ENCODE measurements around the gene FMNL1. TPM values are rescaled to one million over a fixed set of nuclear protein-coding genes. Genes with fewer than 3 reads are reported as not detected.

FMNL1 gene
- total RNA-seq, 1 donor from 2014 or later = 2.8 TPM

DNA sequence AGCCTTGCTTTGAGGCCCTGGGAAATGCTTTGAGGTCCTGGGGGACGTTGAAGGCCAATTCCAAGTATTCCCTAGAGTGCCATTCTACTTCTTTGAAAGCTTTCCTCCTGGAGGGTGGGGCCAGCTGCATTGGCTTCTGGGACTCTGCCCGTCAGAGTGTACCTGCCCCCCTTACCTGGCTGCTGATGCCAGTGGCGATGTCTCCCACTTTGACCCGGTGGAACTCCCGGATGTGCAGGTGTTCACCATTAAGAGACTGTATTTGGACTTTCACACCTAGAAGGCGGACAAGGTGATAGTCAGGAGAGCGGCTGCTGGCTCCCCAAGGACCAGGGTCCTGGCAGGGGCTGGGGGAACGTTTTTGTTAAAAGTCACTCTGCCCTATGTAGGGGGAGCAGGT, 43.3 kb downstream of the FMNL1 start:
- TF ChIP-seq, protein P1, sequence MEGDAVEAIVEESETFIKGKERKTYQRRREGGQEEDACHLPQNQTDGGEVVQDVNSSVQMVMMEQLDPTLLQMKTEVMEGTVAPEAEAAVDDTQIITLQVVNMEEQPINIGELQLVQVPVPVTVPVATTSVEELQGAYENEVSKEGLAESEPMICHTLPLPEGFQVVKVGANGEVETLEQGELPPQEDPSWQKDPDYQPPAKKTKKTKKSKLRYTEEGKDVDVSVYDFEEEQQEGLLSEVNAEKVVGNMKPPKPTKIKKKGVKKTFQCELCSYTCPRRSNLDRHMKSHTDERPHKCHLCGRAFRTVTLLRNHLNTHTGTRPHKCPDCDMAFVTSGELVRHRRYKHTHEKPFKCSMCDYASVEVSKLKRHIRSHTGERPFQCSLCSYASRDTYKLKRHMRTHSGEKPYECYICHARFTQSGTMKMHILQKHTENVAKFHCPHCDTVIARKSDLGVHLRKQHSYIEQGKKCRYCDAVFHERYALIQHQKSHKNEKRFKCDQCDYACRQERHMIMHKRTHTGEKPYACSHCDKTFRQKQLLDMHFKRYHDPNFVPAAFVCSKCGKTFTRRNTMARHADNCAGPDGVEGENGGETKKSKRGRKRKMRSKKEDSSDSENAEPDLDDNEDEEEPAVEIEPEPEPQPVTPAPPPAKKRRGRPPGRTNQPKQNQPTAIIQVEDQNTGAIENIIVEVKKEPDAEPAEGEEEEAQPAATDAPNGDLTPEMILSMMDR (IDR thresholded peaks at IDR 0.05) = no peak
- H3K9me3 Mint-ChIP-seq (ENCODE audit: unreplicated experiment) = no peaks in the 10 kb centered on the region
- no peak overlapping the region for H3K4me3 Mint-ChIP-seq (ENCODE audit: unreplicated experiment)
- peaks cover 7% of the 10 kb centered on the region for H3K4me1 Mint-ChIP-seq (ENCODE audit: unreplicated experiment)
- H3K36me3 Mint-ChIP-seq (ENCODE audit: unreplicated experiment) = peaks cover 40% of the 10 kb centered on the region
- H3K27me3 Mint-ChIP-seq (ENCODE audit: unreplicated experiment) = no peaks in the 10 kb centered on the region
- DNase-seq (ENCODE audit: extremely low spot score, unreplicated experiment) = no peak
- no peak overlapping the region for H3K27ac Mint-ChIP-seq (ENCODE audit: unreplicated experiment)

DNA sequence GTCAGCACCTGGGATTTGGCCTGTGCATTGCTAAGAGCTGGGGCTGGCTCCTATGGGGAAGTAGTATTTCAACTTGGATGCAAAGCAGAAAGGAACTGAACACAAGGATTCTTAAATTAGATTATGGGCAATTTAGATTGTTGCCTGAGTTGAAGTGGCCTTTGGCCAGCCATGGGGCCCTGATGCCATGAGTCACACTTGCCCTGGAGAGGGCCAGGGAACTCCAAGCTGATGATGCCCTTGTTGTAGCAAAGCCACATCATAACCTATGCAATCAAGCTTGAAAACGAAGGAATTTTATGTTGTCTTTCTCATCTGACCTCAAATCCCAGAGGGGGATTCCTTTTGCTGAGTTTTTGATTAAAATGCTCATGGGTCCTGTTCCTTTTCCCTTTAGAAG, 44.1 kb downstream of the FMNL1 start:
- no peak overlapping the region for H3K27ac Mint-ChIP-seq (ENCODE audit: unreplicated experiment)
- peaks cover 7% of the 10 kb centered on the region for H3K4me1 Mint-ChIP-seq (ENCODE audit: unreplicated experiment)
- H3K9me3 Mint-ChIP-seq (ENCODE audit: unreplicated experiment) = no peaks in the 10 kb centered on the region
- H3K36me3 Mint-ChIP-seq (ENCODE audit: unreplicated experiment) = peaks cover 42% of the 10 kb centered on the region
- TF ChIP-seq, protein P1 (IDR thresholded peaks at IDR 0.05) = no peak
- H3K27me3 Mint-ChIP-seq (ENCODE audit: unreplicated experiment) = no peaks in the 10 kb centered on the region
- no peak for DNase-seq (ENCODE audit: extremely low spot score, unreplicated experiment)
- H3K4me3 Mint-ChIP-seq (ENCODE audit: unreplicated experiment) = no peak overlapping the region

DNA sequence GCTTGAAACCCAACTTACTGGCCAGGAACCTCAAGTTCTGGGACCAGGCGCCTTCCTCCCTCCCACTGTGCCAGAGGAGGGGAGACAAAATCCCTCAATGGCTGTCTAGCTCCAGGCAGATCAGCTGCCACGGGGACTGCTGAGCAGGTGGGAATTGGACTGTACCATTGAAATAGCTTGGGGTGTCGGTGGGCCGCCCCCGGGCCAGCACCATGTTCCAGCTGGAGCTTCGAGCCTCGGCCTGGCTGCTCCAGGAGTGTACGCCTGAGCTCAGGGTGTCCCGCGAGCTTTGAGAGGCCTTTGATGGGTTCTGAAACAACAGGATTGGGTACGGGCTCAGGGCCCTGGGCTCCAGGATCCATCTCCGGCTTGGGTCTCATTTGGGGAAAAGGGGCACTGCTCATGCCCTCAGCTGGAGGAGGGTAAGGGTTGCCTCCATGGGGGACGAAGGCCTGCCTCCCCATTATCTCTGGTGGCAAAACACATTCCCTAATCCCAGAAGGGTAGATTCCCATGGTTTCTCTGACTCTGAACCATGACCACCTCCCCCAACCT, 44.8 kb downstream of the FMNL1 start:
- H3K9me3 Mint-ChIP-seq (ENCODE audit: unreplicated experiment) = no peaks in the 10 kb centered on the region
- H3K36me3 Mint-ChIP-seq (ENCODE audit: unreplicated experiment) = peaks cover 42% of the 10 kb centered on the region
- TF ChIP-seq, protein P1 (IDR thresholded peaks at IDR 0.05) = no peak
- no peak overlapping the region for H3K4me3 Mint-ChIP-seq (ENCODE audit: unreplicated experiment)
- no peak overlapping the region for H3K27ac Mint-ChIP-seq (ENCODE audit: unreplicated experiment)
- no peaks in the 10 kb centered on the region for H3K27me3 Mint-ChIP-seq (ENCODE audit: unreplicated experiment)
- peak; percentile 75 for DNase-seq (ENCODE audit: extremely low spot score, unreplicated experiment)
- peaks cover 7% of the 10 kb centered on the region for H3K4me1 Mint-ChIP-seq (ENCODE audit: unreplicated experiment)

DNA sequence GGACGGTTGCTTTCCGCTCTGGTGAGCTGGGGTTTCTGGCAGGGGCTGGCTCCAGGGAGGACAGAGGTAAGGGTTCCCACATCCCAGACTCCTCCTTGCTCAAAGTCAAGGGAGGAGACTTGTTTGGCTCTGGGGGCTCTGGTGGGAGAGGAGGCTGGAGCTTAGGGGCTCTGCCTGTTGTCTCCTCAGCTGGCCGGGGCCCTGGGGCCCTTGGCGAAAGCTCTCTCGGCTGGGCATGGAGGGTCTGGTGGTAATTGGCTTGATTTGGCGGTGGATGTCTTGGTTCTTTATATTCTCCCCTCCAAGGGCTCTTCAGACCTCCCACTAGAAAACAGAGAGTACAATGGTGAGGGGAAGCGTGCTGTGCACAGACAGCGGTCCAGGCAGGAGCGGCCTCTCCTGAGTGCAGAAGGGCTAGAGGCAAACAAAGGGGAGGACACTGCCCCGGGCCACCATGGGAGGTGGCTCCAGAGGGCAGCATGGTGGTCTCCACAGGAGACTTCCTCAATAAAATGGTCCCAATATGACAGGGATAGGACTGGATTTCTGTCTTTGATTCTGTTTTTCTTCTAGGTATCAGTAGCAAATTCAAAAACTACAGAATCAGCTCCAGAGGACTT, 45.9 kb downstream of the FMNL1 start:
- TF ChIP-seq, protein P1 (IDR thresholded peaks at IDR 0.05) = no peak
- Mint-ChIP-seq H3K36me3 (ENCODE audit: unreplicated experiment) (peaks cover 42% of the 10 kb centered on the region), H3K27me3 (ENCODE audit: unreplicated experiment) (no peaks in the 10 kb centered on the region), H3K27ac (ENCODE audit: unreplicated experiment) (no peak overlapping the region), H3K4me3 (ENCODE audit: unreplicated experiment) (no peak overlapping the region), H3K4me1 (ENCODE audit: unreplicated experiment) (peaks cover 7% of the 10 kb centered on the region), H3K9me3 (ENCODE audit: unreplicated experiment) (no peaks in the 10 kb centered on the region)
- no peak for DNase-seq (ENCODE audit: extremely low spot score, unreplicated experiment)

DNA sequence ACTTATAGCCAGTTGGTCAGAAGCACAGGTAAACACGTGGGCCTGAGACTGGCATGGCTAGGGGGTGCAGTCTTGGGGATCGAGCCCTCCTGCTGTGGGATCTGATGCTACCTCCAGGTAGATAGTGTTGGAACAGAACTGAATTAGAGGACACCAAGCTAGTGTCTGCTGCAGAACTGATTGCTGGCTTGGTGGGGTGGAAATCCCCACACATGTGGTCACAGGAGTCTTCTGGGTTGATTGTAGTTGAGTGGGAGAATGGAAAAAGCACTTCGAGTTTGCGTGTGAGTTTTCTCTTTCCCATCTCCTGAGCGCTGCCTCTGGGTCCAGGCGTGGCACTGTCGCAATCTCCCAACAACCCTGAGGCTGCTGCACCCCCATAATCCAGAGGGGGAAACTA, 48.2 kb downstream of the FMNL1 start:
- Mint-ChIP-seq H3K27ac (ENCODE audit: unreplicated experiment) (no peak overlapping the region), H3K9me3 (ENCODE audit: unreplicated experiment) (no peaks in the 10 kb centered on the region), H3K27me3 (ENCODE audit: unreplicated experiment) (no peaks in the 10 kb centered on the region), H3K4me1 (ENCODE audit: unreplicated experiment) (peaks cover 10% of the 10 kb centered on the region), H3K4me3 (ENCODE audit: unreplicated experiment) (no peak overlapping the region), H3K36me3 (ENCODE audit: unreplicated experiment) (peaks cover 37% of the 10 kb centered on the region)
- TF ChIP-seq, protein P1 (IDR thresholded peaks at IDR 0.05) = no peak
- no peak for DNase-seq (ENCODE audit: extremely low spot score, unreplicated experiment)
